HepG2 (cell line): ENCODE data around the gene BLMH. TPM values are rescaled to one million over a fixed set of nuclear protein-coding genes. Genes with fewer than 3 reads are reported as not detected.

Source experiments
- DNMT3B ChIP-seq: conservative IDR thresholded peaks from 2 replicates; pipeline ENCODE4 v1.6.1; 2016; ENCODE audit warnings: missing biosample characterization, control low read depth
- FOXK2 ChIP-seq: fragments of 450-650 bp; IDR thresholded peaks from 2 replicates; pipeline ENCODE4 v1.6.1; 2016
- IKZF4 ChIP-seq: sonication (generic); formaldehyde crosslinking; IDR thresholded peaks from 2 replicates; pipeline ENCODE4 v1.5.1; 2020; ENCODE audit warnings: borderline replicate concordance, mild to moderate bottlenecking, low read depth, missing genetic modification reagents; ENCODE audit errors: not compliant biosample characterization
- JDP2 ChIP-seq: sonication (generic); formaldehyde crosslinking; IDR thresholded peaks from 2 replicates; pipeline ENCODE4 v1.8.1; 2022; ENCODE audit warnings: missing genetic modification reagents, borderline replicate concordance
- NAIF1 ChIP-seq: sonication (generic); formaldehyde crosslinking; IDR thresholded peaks from 2 replicates; pipeline ENCODE4 v1.5.0; 2020; ENCODE audit warnings: mild to moderate bottlenecking, missing genetic modification reagents, borderline replicate concordance
- NFYC ChIP-seq: IDR thresholded peaks from 2 replicates; pipeline ENCODE4 v1.6.1; 2016; ENCODE audit warnings: missing genetic modification reagents, missing compliant biosample characterization
- NONO ChIP-seq, 2 experiments: fragments of 450-650 bp in 1 of 2; sonication (generic) in 1 of 2; formaldehyde crosslinking in 1 of 2; IDR thresholded peaks in 1 of 2; conservative IDR thresholded peaks in 1 of 2; 2 replicates each; pipeline versions ENCODE4 v1.6.1 to v1.8.0; 2017 to 2022; ENCODE audit warnings: mild to moderate bottlenecking in 1 of 2, missing genetic modification reagents in 1 of 2, moderate library complexity in 1 of 2
- PHF8 ChIP-seq: sonication (generic); formaldehyde crosslinking; IDR thresholded peaks from 2 replicates; pipeline ENCODE4 v1.5.0; 2020; ENCODE audit warnings: missing genetic modification reagents
- ZNF143 ChIP-seq: sonication (generic); formaldehyde crosslinking; IDR thresholded peaks from 2 replicates; pipeline ENCODE4 v1.4.0; 2020; ENCODE audit warnings: missing genetic modification reagents
- ZNF446 ChIP-seq: sonication (generic); formaldehyde crosslinking; IDR thresholded peaks from 2 replicates; pipeline ENCODE4 v1.5.0; 2020; ENCODE audit warnings: mild to moderate bottlenecking, missing genetic modification reagents
- polyA plus RNA-seq, 8 experiments: library from polyadenylated mRNA; depleted of rRNA in 3 of 8; stranded (reverse) in 7 of 8; unstranded in 1 of 8; fragments of >200 nt; fragmentation: Illumina TruSeq in 4 of 8; extraction: Trizol in 4 of 8; gene quantifications; 2 replicates each; pipeline versions ENCODE4 v1.2.1 to v1.2.3, GENCODE V29; 2011 to 2016; ENCODE audit warnings: low read depth in 4 of 8, missing spikeins in 1 of 8, mixed read lengths in 1 of 8; ENCODE audit not compliant: insufficient read depth in 1 of 8
- total RNA-seq, 5 experiments: library from RNA; depleted of rRNA; stranded (reverse); fragments of >200 nt; fragmentation: Illumina TruSeq; extraction: Trizol; gene quantifications; 2 replicates each; pipeline ENCODE4 v1.2.3, GENCODE V29; 2016; ENCODE audit warnings: low read depth in 1 of 5
- TF ChIP-seq, protein P1 (sequence below): IDR thresholded peaks from 2 replicates; pipeline ENCODE4 v1.6.1; 2012; ENCODE audit warnings: inconsistent platforms
- TF ChIP-seq, protein P2 (sequence below), 2 experiments: fragments of 450-650 bp in 1 of 2; sonication (generic) in 1 of 2; formaldehyde crosslinking; IDR thresholded peaks; 2 replicates each; pipeline versions ENCODE4 v1.5.0 to v1.8.0; 2020 to 2022; ENCODE audit warnings: mild to moderate bottlenecking in 1 of 2, missing genetic modification reagents in 1 of 2
- TF ChIP-seq, protein P3 (sequence below), 2 experiments: sonication (generic) in 1 of 2; formaldehyde crosslinking in 1 of 2; IDR thresholded peaks; 2 replicates each; pipeline versions ENCODE4 v1.4.0 to v1.6.1; 2018 to 2020; ENCODE audit warnings: missing genetic modification reagents in 2 of 2, borderline replicate concordance in 1 of 2, low read depth in 1 of 2, mild to moderate bottlenecking in 1 of 2, missing biosample characterization in 1 of 2
- TF ChIP-seq, protein P4 (sequence below): sonication (generic); formaldehyde crosslinking; IDR thresholded peaks from 2 replicates; pipeline ENCODE4 v1.8.1; 2023; ENCODE audit warnings: mild to moderate bottlenecking, moderate library complexity, missing genetic modification reagents
- TF ChIP-seq, protein P5 (sequence below): sonication (generic); formaldehyde crosslinking; IDR thresholded peaks from 2 replicates; pipeline ENCODE4 v1.5.0; 2020; ENCODE audit warnings: missing genetic modification reagents
- TF ChIP-seq, protein P6 (sequence below): sonication (generic); formaldehyde crosslinking; IDR thresholded peaks from 2 replicates; pipeline ENCODE4 v1.8.1; 2023; ENCODE audit warnings: mild to moderate bottlenecking, missing genetic modification reagents

BLMH gene
- total and polyA plus RNA-seq, 2 of the 13 experiments (the other 11 are each of a cell fraction or from before 2014, with no cell fraction given), result 12.1 to 41.0 TPM

DNA sequence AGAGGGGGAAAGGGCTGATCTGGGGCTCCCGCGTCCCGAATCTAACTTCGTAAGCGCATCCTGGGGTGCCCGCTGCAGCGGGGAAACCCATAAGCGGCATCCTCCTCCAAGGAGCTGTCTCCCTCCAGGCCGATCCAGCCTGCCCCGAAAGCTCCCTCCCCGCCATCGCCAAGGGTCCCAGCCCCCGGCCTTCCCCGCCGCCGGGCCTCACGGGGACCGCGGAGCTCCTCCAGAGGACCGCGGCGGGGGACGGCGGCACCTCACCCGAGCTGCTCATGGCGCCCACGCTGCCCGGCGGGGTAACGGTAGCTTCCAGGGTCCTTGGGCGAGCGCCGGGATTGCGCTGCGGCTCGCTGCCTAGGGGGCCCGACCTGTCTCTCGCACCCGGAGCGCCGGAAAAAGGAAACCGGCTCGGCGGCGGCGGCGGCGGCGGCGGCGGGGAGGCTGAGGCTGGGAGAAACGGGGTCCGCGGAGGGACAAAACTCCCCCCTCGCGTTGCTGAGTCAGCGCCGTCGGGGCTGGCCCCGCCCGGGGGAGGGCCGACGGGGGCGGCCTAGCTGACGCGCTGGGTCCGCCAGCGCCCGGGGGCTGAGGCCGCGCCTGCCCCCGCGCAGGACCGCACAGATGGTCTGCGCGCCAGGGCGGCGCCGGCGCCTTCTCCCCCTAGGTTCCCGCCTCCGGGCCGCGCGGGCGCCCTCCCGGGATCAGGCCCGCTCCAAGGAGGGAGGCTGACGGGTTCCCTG is at the start of gene BLMH (continued):
- TF ChIP-seq, protein P1, sequence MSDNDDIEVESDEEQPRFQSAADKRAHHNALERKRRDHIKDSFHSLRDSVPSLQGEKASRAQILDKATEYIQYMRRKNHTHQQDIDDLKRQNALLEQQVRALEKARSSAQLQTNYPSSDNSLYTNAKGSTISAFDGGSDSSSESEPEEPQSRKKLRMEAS, result no peak; the same call in 1 of the 2 replicates
- TF ChIP-seq, protein P2, sequence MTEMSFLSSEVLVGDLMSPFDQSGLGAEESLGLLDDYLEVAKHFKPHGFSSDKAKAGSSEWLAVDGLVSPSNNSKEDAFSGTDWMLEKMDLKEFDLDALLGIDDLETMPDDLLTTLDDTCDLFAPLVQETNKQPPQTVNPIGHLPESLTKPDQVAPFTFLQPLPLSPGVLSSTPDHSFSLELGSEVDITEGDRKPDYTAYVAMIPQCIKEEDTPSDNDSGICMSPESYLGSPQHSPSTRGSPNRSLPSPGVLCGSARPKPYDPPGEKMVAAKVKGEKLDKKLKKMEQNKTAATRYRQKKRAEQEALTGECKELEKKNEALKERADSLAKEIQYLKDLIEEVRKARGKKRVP (CRISPR knock-in tag; IDR thresholded peaks at IDR 0.05), result no peak; a peak in 1 of 4 replicates
- TF ChIP-seq ZNF446 (CRISPR knock-in tag) (no peak), JDP2 (CRISPR knock-in tag) (no peak), NONO (IDR thresholded peaks at IDR 0.05) (no peak), NONO (CRISPR knock-in tag; conservative IDR thresholded peaks at IDR 0.05) (peak; percentile 56), FOXK2 (no peak), ZNF143 (CRISPR knock-in tag) (no peak), PHF8 (peak; percentile 83), NAIF1 (CRISPR knock-in tag) (0 out of 2 replicates have a peak, but pooled peaks have one; percentile 55), NFYC (no peak), IKZF4 (CRISPR knock-in tag) (no peak), DNMT3B (CRISPR knock-in tag) (no peak)
- TF ChIP-seq, protein P3, sequence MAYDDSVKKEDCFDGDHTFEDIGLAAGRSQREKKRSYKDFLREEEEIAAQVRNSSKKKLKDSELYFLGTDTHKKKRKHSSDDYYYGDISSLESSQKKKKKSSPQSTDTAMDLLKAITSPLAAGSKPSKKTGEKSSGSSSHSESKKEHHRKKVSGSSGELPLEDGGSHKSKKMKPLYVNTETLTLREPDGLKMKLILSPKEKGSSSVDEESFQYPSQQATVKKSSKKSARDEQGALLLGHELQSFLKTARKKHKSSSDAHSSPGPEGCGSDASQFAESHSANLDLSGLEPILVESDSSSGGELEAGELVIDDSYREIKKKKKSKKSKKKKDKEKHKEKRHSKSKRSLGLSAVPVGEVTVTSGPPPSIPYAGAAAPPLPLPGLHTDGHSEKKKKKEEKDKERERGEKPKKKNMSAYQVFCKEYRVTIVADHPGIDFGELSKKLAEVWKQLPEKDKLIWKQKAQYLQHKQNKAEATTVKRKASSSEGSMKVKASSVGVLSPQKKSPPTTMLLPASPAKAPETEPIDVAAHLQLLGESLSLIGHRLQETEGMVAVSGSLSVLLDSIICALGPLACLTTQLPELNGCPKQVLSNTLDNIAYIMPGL (CRISPR knock-in tag; IDR thresholded peaks at IDR 0.05; ENCODE audit: borderline replicate concordance in 1 of 2, low read depth in 1 of 2), result peak in 1 of 2 experiments; percentile 83; a peak in 2 of 4 replicates
- TF ChIP-seq, protein P4, sequence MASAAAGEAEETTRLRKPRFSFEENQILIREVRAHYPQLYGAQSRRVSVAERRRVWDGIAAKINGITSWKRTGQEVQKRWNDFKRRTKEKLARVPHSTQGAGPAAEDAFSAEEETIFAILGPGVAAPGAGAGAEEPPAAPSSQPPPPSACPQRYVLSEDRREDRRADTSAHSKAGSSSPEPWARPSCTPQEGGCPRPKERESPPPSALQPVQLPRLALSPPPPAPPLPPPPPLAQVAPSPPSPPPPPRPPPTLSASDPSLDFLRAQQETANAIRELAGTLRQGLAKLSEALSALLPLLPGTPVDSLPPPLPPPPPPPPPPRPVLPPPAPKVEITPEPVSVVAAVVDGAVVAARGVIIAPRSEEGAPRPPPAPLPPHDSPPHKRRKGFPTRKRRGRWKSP (CRISPR knock-in tag), result peak; percentile 48; the same call in 1 of the 2 replicates
- TF ChIP-seq, protein P5, sequence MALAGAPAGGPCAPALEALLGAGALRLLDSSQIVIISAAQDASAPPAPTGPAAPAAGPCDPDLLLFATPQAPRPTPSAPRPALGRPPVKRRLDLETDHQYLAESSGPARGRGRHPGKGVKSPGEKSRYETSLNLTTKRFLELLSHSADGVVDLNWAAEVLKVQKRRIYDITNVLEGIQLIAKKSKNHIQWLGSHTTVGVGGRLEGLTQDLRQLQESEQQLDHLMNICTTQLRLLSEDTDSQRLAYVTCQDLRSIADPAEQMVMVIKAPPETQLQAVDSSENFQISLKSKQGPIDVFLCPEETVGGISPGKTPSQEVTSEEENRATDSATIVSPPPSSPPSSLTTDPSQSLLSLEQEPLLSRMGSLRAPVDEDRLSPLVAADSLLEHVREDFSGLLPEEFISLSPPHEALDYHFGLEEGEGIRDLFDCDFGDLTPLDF (CRISPR knock-in tag), result no peak
- TF ChIP-seq, protein P6, sequence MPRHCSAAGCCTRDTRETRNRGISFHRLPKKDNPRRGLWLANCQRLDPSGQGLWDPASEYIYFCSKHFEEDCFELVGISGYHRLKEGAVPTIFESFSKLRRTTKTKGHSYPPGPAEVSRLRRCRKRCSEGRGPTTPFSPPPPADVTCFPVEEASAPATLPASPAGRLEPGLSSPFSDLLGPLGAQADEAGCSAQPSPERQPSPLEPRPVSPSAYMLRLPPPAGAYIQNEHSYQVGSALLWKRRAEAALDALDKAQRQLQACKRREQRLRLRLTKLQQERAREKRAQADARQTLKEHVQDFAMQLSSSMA (CRISPR knock-in tag), result no peak
